ENCODE data around the gene NLRP3. TPM values are rescaled to one million over a fixed set of nuclear protein-coding genes. Genes with fewer than 3 reads are reported as not detected.

The NLRP3 gene
- total RNA-seq, 1 experiment from 2014 or later = not detected

- H4K20me1 ChIP-seq (ENCODE audit: insufficient read depth) = no peaks in the 10 kb centered on the region
- POLR2A ChIA-PET (ENCODE audit: unreplicated experiment) = no interaction called here
- no TSS peak for BruUV-seq (replicated peaks)
- H3K9me2 ChIP-seq (ENCODE audit: insufficient read depth) = no peaks in the 10 kb centered on the region
- CTCF ChIA-PET = no interaction called here
- H3K4me1 ChIP-seq (replicated peaks; ENCODE audit: insufficient read depth) = no peaks in the 10 kb centered on the region
- H3K27ac ChIP-seq = no peak overlapping the region
- DNase-seq = no peak
- no peak overlapping the region for H3K4me3 ChIP-seq
- no peaks in the 10 kb centered on the region for H3K36me3 ChIP-seq (ENCODE audit: low read depth)
- no peak overlapping the region for H3K4me2 ChIP-seq
- peaks cover 16% of the 10 kb centered on the region; the same call in 1 of the 2 replicates for H3K27me3 ChIP-seq (ENCODE audit: insufficient read depth, low read depth)
- no peaks in the 10 kb centered on the region for H3K79me2 ChIP-seq (ENCODE audit: low read depth)
- no peaks in the 10 kb centered on the region for H3K9me3 ChIP-seq (ENCODE audit: insufficient read depth, low read depth)
- TF ChIP-seq CTCF (conservative IDR thresholded peaks at IDR 0.05) (no peak), EZH2 (IDR thresholded peaks at IDR 0.05; ENCODE audit: low read depth) (no peak)
- H2AFZ ChIP-seq = no peak overlapping the region
- H3F3A ChIP-seq (ENCODE audit: insufficient read depth, low read depth) = no peaks in the 10 kb centered on the region
- intact Hi-C loops (cut with micrococcal nuclease; ENCODE audit: unreplicated experiment) = no loop called here
Observed at GRCh38 chr1:247471445-247472016, 55.6 kb downstream of the NLRP3 start.

GRCh38 chr1:247472035-247472434 is 56.1 kb downstream of the NLRP3 start:
- BruUV-seq (replicated peaks) = no TSS peak
- ChIA-PET CTCF (interaction anchor here (0.7 kb wide), 1 partner anchor 303 kb away, joined by 3 read pairs; no protein-coding TSS in a partner anchor), POLR2A (ENCODE audit: unreplicated experiment) (no interaction called here)

GRCh38 chr1:247474367-247474766 is 58.4 kb downstream of the NLRP3 start:
- Histone ChIP-seq H3K4me2 (no peak overlapping the region), H3K9me3 (ENCODE audit: insufficient read depth, low read depth) (no peaks in the 10 kb centered on the region), H3K4me1 (replicated peaks; ENCODE audit: insufficient read depth) (no peaks in the 10 kb centered on the region), H3K4me3 (no peak overlapping the region), H4K20me1 (ENCODE audit: insufficient read depth) (no peaks in the 10 kb centered on the region), H3K27ac (no peak overlapping the region), H3F3A (ENCODE audit: insufficient read depth, low read depth) (no peaks in the 10 kb centered on the region), H3K27me3 (ENCODE audit: insufficient read depth, low read depth) (peaks cover 4% of the 10 kb centered on the region), H2AFZ (no peak overlapping the region), H3K79me2 (ENCODE audit: low read depth) (no peaks in the 10 kb centered on the region), H3K9me2 (ENCODE audit: insufficient read depth) (no peaks in the 10 kb centered on the region), H3K36me3 (ENCODE audit: low read depth) (no peaks in the 10 kb centered on the region)
- no peak for TF ChIP-seq CTCF (conservative IDR thresholded peaks at IDR 0.05)
- no peak for TF ChIP-seq EZH2 (IDR thresholded peaks at IDR 0.05; ENCODE audit: low read depth)
- POLR2A ChIA-PET (ENCODE audit: unreplicated experiment) = no interaction called here
- intact Hi-C loops (cut with micrococcal nuclease; ENCODE audit: unreplicated experiment) = no loop called here
- BruUV-seq (replicated peaks) = no TSS peak
- CTCF ChIA-PET = no interaction called here
- DNase-seq = no peak

More at GRCh38 chr1:247472035-247472434, 56.1 kb downstream of the NLRP3 start:
- no peaks in the 10 kb centered on the region for H3K9me2 ChIP-seq (ENCODE audit: insufficient read depth)
- H3K79me2 ChIP-seq (ENCODE audit: low read depth) = no peaks in the 10 kb centered on the region
- no peak overlapping the region for H3K27ac ChIP-seq
- no peaks in the 10 kb centered on the region for H3K9me3 ChIP-seq (ENCODE audit: insufficient read depth, low read depth)
- intact Hi-C loops (cut with micrococcal nuclease; ENCODE audit: unreplicated experiment) = no loop called here
- H3F3A ChIP-seq (ENCODE audit: insufficient read depth, low read depth) = no peaks in the 10 kb centered on the region
- H3K4me3 ChIP-seq = no peak overlapping the region
- no peaks in the 10 kb centered on the region for H3K4me1 ChIP-seq (replicated peaks; ENCODE audit: insufficient read depth)
- TF ChIP-seq EZH2 (IDR thresholded peaks at IDR 0.05; ENCODE audit: low read depth) (no peak), CTCF (conservative IDR thresholded peaks at IDR 0.05) (no peak)
- H2AFZ ChIP-seq = no peak overlapping the region
- no peak for DNase-seq
- peaks cover 12% of the 10 kb centered on the region; the same call in 1 of the 2 replicates for H3K27me3 ChIP-seq (ENCODE audit: insufficient read depth, low read depth)
- no peaks in the 10 kb centered on the region for H4K20me1 ChIP-seq (ENCODE audit: insufficient read depth)
- H3K4me2 ChIP-seq = no peak overlapping the region
- H3K36me3 ChIP-seq (ENCODE audit: low read depth) = no peaks in the 10 kb centered on the region
